Bone marrow (tissue), 2 donors: ENCODE results near the gene AGAP5.

Source experiments
- DNase-seq, 2 donors: peaks; one replicate each; lab custom pipeline; 2025; lab: John Stamatoyannopoulos, UW

Gene AGAP5

DNA sequence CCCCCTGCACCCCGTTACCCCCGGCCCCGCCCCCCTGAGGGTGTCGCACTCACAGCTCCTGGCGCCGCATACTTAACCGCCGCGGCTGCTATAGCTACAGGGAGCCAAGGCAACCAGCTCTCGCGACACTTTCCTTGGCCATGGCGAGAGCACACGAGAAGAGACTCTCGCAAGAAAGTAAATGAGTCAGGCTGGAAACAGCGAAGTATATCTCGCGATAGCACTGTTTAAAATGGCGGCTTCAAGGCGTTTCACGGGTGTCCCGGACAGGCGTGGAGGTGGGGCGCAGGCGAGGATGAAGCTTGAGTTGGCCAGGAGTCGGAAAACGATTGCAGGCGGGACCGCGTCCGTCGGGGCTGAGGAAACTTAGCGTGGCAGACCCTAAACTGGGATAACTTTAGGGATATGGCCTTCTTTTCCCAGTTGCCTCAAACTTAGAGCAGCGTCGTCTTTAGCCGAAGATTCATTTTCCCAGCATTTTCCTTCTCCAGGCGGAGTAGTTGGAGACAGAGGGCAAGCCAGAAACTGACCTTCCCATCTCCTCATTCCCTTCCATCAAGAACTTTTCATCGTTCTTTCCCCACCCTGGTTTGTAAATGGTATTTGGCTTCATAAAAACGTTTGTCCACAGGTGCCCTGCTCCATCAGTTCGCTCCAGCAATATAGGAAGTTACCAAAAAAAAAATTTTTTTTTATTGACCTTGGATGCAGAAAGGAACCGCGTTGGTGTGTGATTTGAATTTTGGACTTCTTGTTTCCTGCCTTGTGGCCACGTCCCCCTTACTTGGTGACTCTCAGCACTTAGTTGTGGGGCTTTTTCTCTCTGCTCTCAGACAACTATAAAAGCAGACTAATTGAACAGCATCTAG is 71.8 kb downstream of the AGAP5 start:
- DNase-seq: peak; percentile 78 to 96

- peak in 1 of 2 donors; percentile 9 for DNase-seq
Measured at GRCh38 chr10:73625004-73625883, 72.7 kb downstream of the AGAP5 start.
